ENCODE results near the gene PLPP1. TPM values are rescaled to one million over a fixed set of nuclear protein-coding genes. Genes with fewer than 3 reads are reported as not detected.

Gene PLPP1
- total and polyA plus RNA-seq, 7 donors, result 22.0 to 81.5 (median 40.6) TPM

DNA sequence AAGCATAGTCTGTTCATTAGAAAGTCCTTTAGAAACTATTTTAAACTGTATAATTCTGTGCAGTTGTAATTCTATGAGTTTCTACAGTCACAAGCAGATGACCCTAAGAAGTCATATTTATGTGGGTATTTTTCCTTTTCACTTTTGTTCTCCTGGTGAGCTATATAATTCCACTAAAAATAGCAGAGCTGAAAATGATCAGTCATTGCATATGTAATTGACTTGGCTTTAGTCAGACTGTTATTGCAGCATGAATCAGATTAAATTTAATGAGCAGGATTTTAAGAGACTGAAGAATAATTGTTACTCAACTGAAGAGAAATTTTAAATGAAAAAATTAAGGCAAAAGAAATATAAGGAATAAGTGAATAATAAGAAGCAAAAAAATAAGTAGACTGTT lies 118.5 kb downstream of the PLPP1 start:
- ATAC-seq, result no peak
- Histone ChIP-seq H3K27me3 (ENCODE audit: insufficient read depth in 3 of 3, low read length in 2 of 3) (no peaks in the 10 kb centered on the region), H3K4me3 (no peak overlapping the region), H3K9me3 (no peaks in the 10 kb centered on the region), H3K36me3 (ENCODE audit: insufficient read depth in 1 of 2, low read depth in 1 of 2) (peaks cover 0 to 30% of the 10 kb centered on the region in 2 donors), H3K27ac (no peak overlapping the region), H3K4me1 (peaks cover 27% of the 10 kb centered on the region)
- DNase-seq, result no peak
- intact Hi-C loops (cut with DNase I), result loop anchor here in 1 of 2 donors (5.0 kb wide), 1 partner anchor 116 kb away; the partner anchor contains the start of gene PLPP1
- TF ChIP-seq, protein P1, sequence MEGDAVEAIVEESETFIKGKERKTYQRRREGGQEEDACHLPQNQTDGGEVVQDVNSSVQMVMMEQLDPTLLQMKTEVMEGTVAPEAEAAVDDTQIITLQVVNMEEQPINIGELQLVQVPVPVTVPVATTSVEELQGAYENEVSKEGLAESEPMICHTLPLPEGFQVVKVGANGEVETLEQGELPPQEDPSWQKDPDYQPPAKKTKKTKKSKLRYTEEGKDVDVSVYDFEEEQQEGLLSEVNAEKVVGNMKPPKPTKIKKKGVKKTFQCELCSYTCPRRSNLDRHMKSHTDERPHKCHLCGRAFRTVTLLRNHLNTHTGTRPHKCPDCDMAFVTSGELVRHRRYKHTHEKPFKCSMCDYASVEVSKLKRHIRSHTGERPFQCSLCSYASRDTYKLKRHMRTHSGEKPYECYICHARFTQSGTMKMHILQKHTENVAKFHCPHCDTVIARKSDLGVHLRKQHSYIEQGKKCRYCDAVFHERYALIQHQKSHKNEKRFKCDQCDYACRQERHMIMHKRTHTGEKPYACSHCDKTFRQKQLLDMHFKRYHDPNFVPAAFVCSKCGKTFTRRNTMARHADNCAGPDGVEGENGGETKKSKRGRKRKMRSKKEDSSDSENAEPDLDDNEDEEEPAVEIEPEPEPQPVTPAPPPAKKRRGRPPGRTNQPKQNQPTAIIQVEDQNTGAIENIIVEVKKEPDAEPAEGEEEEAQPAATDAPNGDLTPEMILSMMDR (IDR thresholded peaks at IDR 0.05), result no peak

DNA sequence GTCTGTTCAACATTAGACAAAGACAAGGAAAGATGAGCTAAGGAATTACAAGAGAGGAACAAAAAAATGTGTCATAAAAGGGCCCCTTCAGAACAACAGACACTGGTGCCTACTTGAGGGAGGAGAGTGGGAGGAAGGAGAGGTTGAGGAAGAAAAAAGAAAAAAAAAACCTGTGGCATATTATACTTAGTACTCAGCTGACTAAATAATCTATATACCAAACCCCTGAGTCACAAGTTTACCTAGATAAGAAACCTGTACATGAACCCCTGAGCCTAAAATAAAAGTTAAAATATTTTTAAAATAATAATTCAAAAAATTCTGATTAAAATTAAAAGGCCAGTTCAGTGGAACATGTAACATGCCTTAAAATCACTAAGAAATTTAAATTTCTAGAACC lies 119.7 kb downstream of the PLPP1 start:
- no peak overlapping the region for H3K4me3 ChIP-seq
- H3K36me3 ChIP-seq (ENCODE audit: insufficient read depth in 1 of 2, low read depth in 1 of 2), result peaks cover 0 to 36% of the 10 kb centered on the region in 2 donors
- H3K27ac ChIP-seq, result no peak overlapping the region
- peaks cover 20% of the 10 kb centered on the region for H3K4me1 ChIP-seq
- TF ChIP-seq, protein P1 (IDR thresholded peaks at IDR 0.05), result no peak
- no peaks in the 10 kb centered on the region for H3K27me3 ChIP-seq (ENCODE audit: insufficient read depth in 3 of 3, low read length in 2 of 3)
- intact Hi-C loops (cut with DNase I), result loop anchor here in 1 of 2 donors (5.0 kb wide), 1 partner anchor 117 kb away; the partner anchor contains the start of gene PLPP1
- ATAC-seq, result no peak
- no peaks in the 10 kb centered on the region for H3K9me3 ChIP-seq
- DNase-seq, result no peak

DNA sequence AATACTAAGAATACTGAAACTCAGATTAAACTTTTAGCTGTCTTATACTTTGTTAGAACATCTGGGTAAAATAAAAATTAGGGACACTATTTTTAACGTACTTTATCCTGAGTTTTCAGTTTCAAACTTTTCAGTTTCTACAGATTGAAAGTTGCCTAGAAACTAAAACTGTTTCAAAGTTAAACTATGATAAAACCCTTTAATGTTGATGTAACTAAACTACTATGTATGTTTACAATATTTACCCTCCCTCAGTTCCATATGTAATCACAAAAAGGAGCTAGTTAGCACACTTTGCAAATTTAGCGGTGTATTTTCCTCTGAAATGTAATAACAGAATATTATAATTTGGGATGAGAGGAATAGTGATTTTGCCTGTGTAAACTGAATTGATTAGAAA lies 121.1 kb downstream of the PLPP1 start:
- no peak overlapping the region for H3K27ac ChIP-seq
- intact Hi-C loops (cut with DNase I), result no loop called here
- H3K36me3 ChIP-seq (ENCODE audit: insufficient read depth in 1 of 2, low read depth in 1 of 2), result peaks cover 0 to 45% of the 10 kb centered on the region in 2 donors
- H3K4me3 ChIP-seq, result no peak overlapping the region
- TF ChIP-seq, protein P1 (IDR thresholded peaks at IDR 0.05), result no peak
- ATAC-seq, result no peak
- H3K4me1 ChIP-seq, result peaks cover 8% of the 10 kb centered on the region
- no peaks in the 10 kb centered on the region for H3K27me3 ChIP-seq (ENCODE audit: insufficient read depth in 3 of 3, low read length in 2 of 3)
- no peak for DNase-seq
- 90 to 96% (median 92%) methylated on average over 2 of the region's 2 CpGs for WGBS, 3 donors
- H3K9me3 ChIP-seq, result no peaks in the 10 kb centered on the region

DNA sequence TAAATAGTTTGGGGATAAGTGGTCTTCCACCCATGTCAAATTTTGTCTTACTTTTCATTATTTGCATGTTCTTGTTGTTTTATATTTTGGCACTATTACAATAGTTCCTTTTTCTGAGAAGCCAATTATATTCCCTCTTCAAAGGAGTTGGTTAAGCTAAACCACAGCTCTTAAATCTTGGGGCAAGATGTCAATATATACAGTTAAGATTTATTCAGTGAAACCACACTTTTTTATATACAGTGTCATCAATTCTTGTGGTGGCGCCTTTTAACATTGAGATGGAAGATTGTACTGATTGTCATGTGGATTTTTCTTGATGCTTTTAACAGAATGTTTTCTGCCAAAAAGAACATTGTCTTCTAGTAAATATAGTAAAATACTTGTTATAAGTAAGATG lies 122.9 kb downstream of the PLPP1 start:
- no peak for ATAC-seq
- H3K36me3 ChIP-seq (ENCODE audit: insufficient read depth in 1 of 2, low read depth in 1 of 2), result peaks cover 0 to 46% of the 10 kb centered on the region in 2 donors
- no peak overlapping the region for H3K4me3 ChIP-seq
- TF ChIP-seq, protein P1 (IDR thresholded peaks at IDR 0.05), result no peak
- WGBS, 3 donors, result 95 to 98% (median 98%) methylated on average over 1 of the region's 1 CpG
- H3K4me1 ChIP-seq, result peaks cover 8% of the 10 kb centered on the region
- H3K9me3 ChIP-seq, result no peaks in the 10 kb centered on the region
- no peaks in the 10 kb centered on the region for H3K27me3 ChIP-seq (ENCODE audit: insufficient read depth in 3 of 3, low read length in 2 of 3)
- H3K27ac ChIP-seq, result no peak overlapping the region
- no peak for DNase-seq
- intact Hi-C loops (cut with DNase I), result no loop called here

DNA sequence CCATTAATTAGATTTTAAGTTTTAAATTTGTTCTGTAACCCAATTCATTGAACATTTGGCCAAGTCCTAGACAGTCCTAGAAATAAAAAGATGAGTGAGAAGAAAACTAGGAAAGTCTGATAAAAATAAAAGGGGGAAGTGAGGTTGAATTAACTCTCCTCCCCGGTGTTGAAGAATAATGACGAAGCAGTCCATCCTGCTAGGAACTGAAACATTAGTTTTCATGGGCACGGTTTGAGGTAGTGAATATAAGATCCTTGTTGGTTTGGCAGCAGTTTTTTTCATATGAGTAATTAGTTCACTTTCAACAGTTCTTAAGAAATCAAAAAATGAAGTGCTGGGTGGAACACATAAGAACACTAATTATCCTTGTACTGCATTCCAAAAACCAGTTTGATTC lies 123.9 kb downstream of the PLPP1 start:
- H3K4me3 ChIP-seq, result no peak overlapping the region
- no peaks in the 10 kb centered on the region for H3K27me3 ChIP-seq (ENCODE audit: insufficient read depth in 3 of 3, low read length in 2 of 3)
- TF ChIP-seq, protein P1 (IDR thresholded peaks at IDR 0.05), result no peak
- intact Hi-C loops (cut with DNase I), result no loop called here
- peaks cover 0 to 56% of the 10 kb centered on the region in 2 donors for H3K36me3 ChIP-seq (ENCODE audit: insufficient read depth in 1 of 2, low read depth in 1 of 2)
- H3K27ac ChIP-seq, result no peak overlapping the region
- DNase-seq (no peak), ATAC-seq (no peak)
- H3K9me3 ChIP-seq, result no peaks in the 10 kb centered on the region
- H3K4me1 ChIP-seq, result no peaks in the 10 kb centered on the region
- 86 to 89% (median 87%) methylated on average over 3 of the region's 3 CpGs for WGBS, 3 donors
